H9 (cell line): ENCODE measurements around the gene MEIS3. TPM values are rescaled to one million over a fixed set of nuclear protein-coding genes. Genes with fewer than 3 reads are reported as not detected.

Experiments used
- DNase-seq: peaks from one replicate; pipeline ENCODE4 v3.0.0-alpha.2; 2017
- H2AFZ ChIP-seq: one replicate; pipeline ENCODE4 v1.6.1; 2013; ENCODE audit warnings: mild to moderate bottlenecking, low read length, control low read depth, moderate library complexity
- H2AK5ac ChIP-seq: 2 replicates; pipeline ENCODE4 v1.6.1; 2013; ENCODE audit warnings: low read length, control low read depth, mixed read lengths; ENCODE audit not compliant: insufficient read length
- H2BK120ac ChIP-seq: one replicate; pipeline ENCODE4 v1.6.1; 2013; ENCODE audit warnings: low read depth, mild to moderate bottlenecking, low read length, control low read depth, inconsistent platforms; ENCODE audit not compliant: poor library complexity, severe bottlenecking
- H2BK12ac ChIP-seq: 2 replicates; pipeline ENCODE4 v1.6.1; 2013; ENCODE audit warnings: low read length, control low read depth, mixed read lengths, low read depth; ENCODE audit not compliant: insufficient read length
- H2BK15ac ChIP-seq: 2 replicates; pipeline ENCODE4 v1.6.1; 2013; ENCODE audit warnings: low read depth, low read length, control low read depth
- H2BK20ac ChIP-seq: one replicate; pipeline ENCODE4 v1.6.1; 2013; ENCODE audit warnings: low read depth, mild to moderate bottlenecking, low read length, control low read depth, inconsistent platforms; ENCODE audit not compliant: poor library complexity, severe bottlenecking
- H2BK5ac ChIP-seq: 2 replicates; pipeline ENCODE4 v1.6.1; 2013; ENCODE audit warnings: low read length, control low read depth, mixed read lengths; ENCODE audit not compliant: insufficient read length
- H3K14ac ChIP-seq: 2 replicates; pipeline ENCODE4 v1.6.1; 2013; ENCODE audit warnings: low read length, control low read depth; ENCODE audit not compliant: insufficient read depth
- H3K18ac ChIP-seq: 2 replicates; pipeline ENCODE4 v1.6.1; 2013; ENCODE audit warnings: low read depth, mild to moderate bottlenecking, mixed read lengths, low read length, control low read depth; ENCODE audit not compliant: insufficient read length
- H3K23ac ChIP-seq: 2 replicates; pipeline ENCODE4 v1.6.1; 2013; ENCODE audit warnings: low read length, control low read depth, mixed read lengths, low read depth; ENCODE audit not compliant: insufficient read length
- H3K23me2 ChIP-seq: 2 replicates; pipeline ENCODE4 v1.6.1; 2013; ENCODE audit warnings: low read depth, mild to moderate bottlenecking, mixed read lengths, low read length, control low read depth; ENCODE audit not compliant: insufficient read length, poor library complexity, severe bottlenecking
- H3K27ac ChIP-seq: 2 replicates; pipeline ENCODE4 v1.5.1; 2013; ENCODE audit warnings: low read length, control low read depth, mixed read lengths, low read depth; ENCODE audit not compliant: insufficient read length
- H3K27me3 ChIP-seq: 2 replicates; pipeline ENCODE4 v1.6.1; 2013; ENCODE audit warnings: low read length, control low read depth, inconsistent platforms; ENCODE audit not compliant: insufficient read depth
- H3K4ac ChIP-seq: 2 replicates; pipeline ENCODE4 v1.6.1; 2013; ENCODE audit warnings: low read depth, mild to moderate bottlenecking, control low read depth, inconsistent platforms, low read length, moderate library complexity
- H3K4me1 ChIP-seq: 2 replicates; pipeline ENCODE4 v1.6.1; 2013; ENCODE audit warnings: low read length, control low read depth, inconsistent platforms; ENCODE audit not compliant: insufficient read depth
- H3K4me2 ChIP-seq: 2 replicates; pipeline ENCODE4 v1.6.1; 2013; ENCODE audit warnings: low read length, control low read depth, mixed read lengths; ENCODE audit not compliant: insufficient read length, insufficient read depth
- H3K56ac ChIP-seq: 2 replicates; pipeline ENCODE4 v1.6.1; 2013; ENCODE audit warnings: low read depth, mild to moderate bottlenecking, mixed read lengths, low read length, control low read depth; ENCODE audit not compliant: insufficient read length
- H3K79me1 ChIP-seq: 2 replicates; pipeline ENCODE4 v1.6.1; 2013; ENCODE audit warnings: low read depth, mild to moderate bottlenecking, moderate library complexity, low read length, control low read depth, inconsistent platforms; ENCODE audit not compliant: insufficient read depth, poor library complexity, severe bottlenecking
- H3K79me2 ChIP-seq: 2 replicates; pipeline ENCODE4 v1.6.1; 2013; ENCODE audit warnings: low read length, control low read depth, inconsistent platforms; ENCODE audit not compliant: insufficient read depth
- H3K9ac ChIP-seq: 2 replicates; pipeline ENCODE4 v1.6.1; 2013; ENCODE audit warnings: low read length, control low read depth, mixed read lengths; ENCODE audit not compliant: insufficient read length; ENCODE audit errors: extremely low read depth
- H3K9me3 ChIP-seq: one replicate; pipeline ENCODE4 v1.6.1; 2013; ENCODE audit warnings: low read depth, low read length, inconsistent platforms; ENCODE audit not compliant: control insufficient read depth
- H3T11ph ChIP-seq: one replicate; pipeline ENCODE4 v1.6.1; 2013; ENCODE audit warnings: mild to moderate bottlenecking, low read length, control low read depth, inconsistent platforms
- H4K20me1 ChIP-seq: one replicate; pipeline ENCODE4 v1.6.1; 2013; ENCODE audit not compliant: control insufficient read depth, insufficient read length, insufficient read depth
- H4K5ac ChIP-seq: 2 replicates; pipeline ENCODE4 v1.6.1; 2013; ENCODE audit warnings: low read depth, mild to moderate bottlenecking, mixed read lengths, low read length, control low read depth; ENCODE audit not compliant: insufficient read length
- H4K8ac ChIP-seq: replicated peaks from 2 replicates; pipeline ENCODE4 v1.6.1; 2013; ENCODE audit warnings: low read length, control low read depth, mixed read lengths, low read depth; ENCODE audit not compliant: insufficient read length
- H4K91ac ChIP-seq: 2 replicates; pipeline ENCODE4 v1.6.1; 2013; ENCODE audit warnings: low read depth, mild to moderate bottlenecking, moderate library complexity, mixed read lengths, low read length, control low read depth; ENCODE audit not compliant: insufficient read length
- H3K27ac Mint-ChIP-seq, 3 experiments: 2 replicates in 2 of 3; 3 replicates in 1 of 3; pipeline ENCODE4 v1.8.0; 2020 to 2021; ENCODE audit warnings: mixed read lengths in 3 of 3, mild to moderate bottlenecking in 1 of 3, moderate library complexity in 1 of 3
- H3K27me3 Mint-ChIP-seq: 2 replicates; pipeline ENCODE4 v1.8.0; 2021; ENCODE audit warnings: low read depth, mild to moderate bottlenecking, moderate library complexity, mixed read lengths
- H3K36me3 Mint-ChIP-seq, 3 experiments: 2 replicates in 2 of 3; 3 replicates in 1 of 3; pipeline ENCODE4 v1.8.0; 2020 to 2021; ENCODE audit warnings: low read depth in 3 of 3, mixed read lengths in 3 of 3; ENCODE audit not compliant: insufficient read depth in 1 of 3
- H3K4me1 Mint-ChIP-seq, 2 experiments: 2 replicates each; pipeline ENCODE4 v1.8.0; 2020; ENCODE audit warnings: mixed read lengths in 2 of 2
- H3K4me3 Mint-ChIP-seq, 2 experiments: 2 replicates in 1 of 2; 3 replicates in 1 of 2; pipeline ENCODE4 v1.8.0; 2020 to 2021; ENCODE audit warnings: mild to moderate bottlenecking in 2 of 2, mixed read lengths in 2 of 2, moderate library complexity in 1 of 2
- H3K9me3 Mint-ChIP-seq, 2 experiments: 2 replicates in 1 of 2; 3 replicates in 1 of 2; pipeline ENCODE4 v1.8.0; 2020; ENCODE audit warnings: mild to moderate bottlenecking in 2 of 2, mixed read lengths in 2 of 2, moderate library complexity in 1 of 2
- CTCF ChIP-seq: fragments of 200-600 bp; sonication (generic); conservative IDR thresholded peaks from 3 replicates; pipeline ENCODE4 v1.8.0; 2021; ENCODE audit warnings: antibody characterized with exemption, mild to moderate bottlenecking
- WGBS: extraction: QIAGEN DNeasy Blood & Tissue Kit; methylation state at CpG from one replicate; pipeline ENCODE4 v1.1.7; 2013; ENCODE audit warnings: missing lambda C conversion rate, low lambda C conversion rate, mixed read lengths; ENCODE audit not compliant: insufficient read length; ENCODE audit errors: extremely low coverage; 5-methylcytosine and 5-hydroxymethylcytosine counted together
- total RNA-seq: library from RNA; stranded (reverse); gene quantifications from 2 replicates; pipeline ENCODE4 v1.2.1, GENCODE V29; 2021

Gene MEIS3
- total RNA-seq, 1 experiment from 2014 or later, result 44.0 TPM

GRCh38 chr19:47405854-47406417 lies 13.4 kb downstream of the MEIS3 start:
- H3K4me1 Mint-ChIP-seq, result peaks cover 6 to 12% of the 10 kb centered on the region in 2 experiments
- Histone ChIP-seq H3K79me1 (no peaks in the 10 kb centered on the region), H2BK5ac (no peak overlapping the region), H3K9ac (no peak overlapping the region), H2BK120ac (no peak overlapping the region), H3K9me3 (no peaks in the 10 kb centered on the region), H4K91ac (no peak overlapping the region), H3K56ac (no peak overlapping the region), H3K27me3 (no peaks in the 10 kb centered on the region), H2BK15ac (no peak overlapping the region), H3K79me2 (no peaks in the 10 kb centered on the region), H4K8ac (no peak overlapping the region), H4K5ac (no peak overlapping the region), H2AFZ (no peak overlapping the region), H4K20me1 (no peaks in the 10 kb centered on the region), H3K4ac (no peak overlapping the region), H2AK5ac (no peak overlapping the region), H3K4me2 (no peak overlapping the region), H3K18ac (no peak overlapping the region), H2BK20ac (no peak overlapping the region), H3K14ac (no peak overlapping the region), H3K4me1 (no peaks in the 10 kb centered on the region; the same call in 1 of the 2 replicates), H3T11ph (no peak overlapping the region), H3K27ac (no peak overlapping the region), H2BK12ac (no peak overlapping the region), H3K23me2 (peaks cover 4% of the 10 kb centered on the region), H3K23ac (no peak overlapping the region)
- H3K4me3 Mint-ChIP-seq, result peak overlapping the region in 1 of 2 experiments; percentile 81; a peak in 4 of 5 replicates
- no peaks in the 10 kb centered on the region; a peak in 2 of 5 replicates for H3K9me3 Mint-ChIP-seq
- peaks cover 5% of the 10 kb centered on the region for H3K27me3 Mint-ChIP-seq
- H3K36me3 Mint-ChIP-seq, result peaks cover 5 to 17% (median 7%) of the 10 kb centered on the region in 3 experiments; a peak in 6 of 7 replicates
- no peak for TF ChIP-seq CTCF
- WGBS, result 100% methylated on average over 3 of the region's 5 CpGs
- H3K27ac Mint-ChIP-seq, result no peak overlapping the region
- DNase-seq, result no peak
